ENCODE measurements around the gene PPM1F.

The PPM1F gene

DNA sequence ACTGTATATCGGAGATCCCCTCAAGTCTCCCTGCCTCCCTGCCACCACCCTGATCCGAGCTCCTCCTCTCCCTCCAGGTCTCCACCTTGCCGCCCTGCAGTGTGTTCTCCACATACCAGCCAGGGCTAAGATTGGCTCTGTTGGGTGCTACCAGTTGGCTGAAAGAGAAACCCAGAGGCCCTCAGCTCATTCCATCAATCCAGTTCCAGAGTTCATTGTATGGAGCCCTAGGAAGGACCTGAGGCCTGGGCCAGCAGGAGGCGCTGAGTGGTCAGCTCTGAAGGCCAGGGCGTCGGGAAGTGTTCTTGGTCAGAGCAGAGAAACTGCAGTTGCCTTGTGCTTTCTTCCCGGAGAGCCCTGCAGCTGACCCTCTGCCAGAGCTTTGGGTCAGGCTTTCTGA lies 32.1 kb upstream of the PPM1F start:
- Mint-ChIP-seq H3K9me3 (no peaks in the 10 kb centered on the region), H3K4me3 (no peak overlapping the region), H3K27me3 (peaks cover 1% of the 10 kb centered on the region), H3K27ac (peak overlapping the region; percentile 27), H3K4me1 (ENCODE audit: low read depth) (peaks cover 21% of the 10 kb centered on the region), H3K36me3 (ENCODE audit: low read depth) (peaks cover 7% of the 10 kb centered on the region)
- intact Hi-C loops (cut with micrococcal nuclease) = no loop called here

DNA sequence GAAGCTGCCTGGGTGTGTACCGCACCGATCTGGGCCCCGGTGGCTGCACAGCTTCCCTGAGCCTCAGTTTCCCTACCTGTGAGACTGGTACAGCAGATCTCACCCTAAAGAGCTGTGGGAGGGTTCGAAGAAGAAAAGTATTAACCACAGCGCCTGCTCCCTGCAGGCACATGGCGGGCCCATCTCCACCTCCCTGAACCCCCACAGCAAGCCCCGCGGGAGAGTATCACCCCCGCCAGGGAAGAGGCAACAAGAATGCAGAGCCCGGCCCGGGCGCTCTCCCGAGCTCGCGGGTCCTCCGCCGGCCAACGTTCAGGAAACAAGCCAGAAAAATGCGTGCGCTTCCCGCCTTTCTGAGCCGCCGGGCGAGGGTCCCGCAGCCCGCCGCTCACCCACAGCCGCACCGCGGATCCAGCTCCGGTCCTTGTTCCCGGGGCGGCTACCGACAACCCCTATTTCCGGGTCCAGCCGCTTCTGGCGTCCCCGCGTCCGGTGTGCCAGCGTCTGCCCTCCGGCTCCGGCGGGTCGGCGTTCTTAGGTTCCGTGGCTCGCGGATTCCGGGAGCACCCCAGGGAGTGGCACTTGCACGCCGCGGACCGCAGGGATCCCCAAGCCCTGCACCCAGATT lies 29.8 kb upstream of the PPM1F start, which contains the start of gene TOP3B:
TSS of gene TOP3B (minus strand) at position 450 of the 628 bp plus-strand sequence. CDS start 7,078 bp downstream, outside the sequence.
- Mint-ChIP-seq H3K9me3 (no peaks in the 10 kb centered on the region), H3K27me3 (no peaks in the 10 kb centered on the region), H3K36me3 (ENCODE audit: low read depth) (peaks cover 28% of the 10 kb centered on the region), H3K27ac (peak within 1 kb of the TSS; percentile 88), H3K4me3 (peak within 1 kb of the TSS; percentile 86), H3K4me1 (ENCODE audit: low read depth) (peaks cover 36% of the 10 kb centered on the region)
- intact Hi-C loops (cut with micrococcal nuclease) = no loop called here

DNA sequence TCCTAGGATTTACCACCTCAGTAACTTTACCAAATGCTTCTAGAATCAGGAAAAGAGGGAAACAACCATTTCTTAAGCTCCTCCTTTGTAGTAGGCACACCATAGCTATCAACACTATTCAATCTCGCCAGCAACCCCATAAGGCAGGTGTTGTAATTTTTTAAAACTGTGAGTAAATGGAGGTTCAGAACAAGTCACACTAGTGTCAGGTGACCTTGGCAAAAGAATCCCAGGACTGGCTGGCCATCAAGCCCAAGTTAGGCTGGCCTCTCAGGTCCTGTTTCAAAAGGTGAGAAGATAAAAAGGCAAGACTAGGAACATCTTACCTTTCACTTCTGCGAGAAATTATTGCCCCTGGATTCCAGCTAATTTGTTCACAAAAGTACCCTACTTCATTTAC lies 29.2 kb upstream of the PPM1F start:
- H3K4me3 Mint-ChIP-seq = peak overlapping the region; percentile 86
- H3K4me1 Mint-ChIP-seq (ENCODE audit: low read depth) = peaks cover 36% of the 10 kb centered on the region
- H3K27ac Mint-ChIP-seq = peak overlapping the region; percentile 88
- H3K27me3 Mint-ChIP-seq = no peaks in the 10 kb centered on the region
- H3K36me3 Mint-ChIP-seq (ENCODE audit: low read depth) = peaks cover 28% of the 10 kb centered on the region
- intact Hi-C loops (cut with micrococcal nuclease) = no loop called here
- no peaks in the 10 kb centered on the region for H3K9me3 Mint-ChIP-seq

DNA sequence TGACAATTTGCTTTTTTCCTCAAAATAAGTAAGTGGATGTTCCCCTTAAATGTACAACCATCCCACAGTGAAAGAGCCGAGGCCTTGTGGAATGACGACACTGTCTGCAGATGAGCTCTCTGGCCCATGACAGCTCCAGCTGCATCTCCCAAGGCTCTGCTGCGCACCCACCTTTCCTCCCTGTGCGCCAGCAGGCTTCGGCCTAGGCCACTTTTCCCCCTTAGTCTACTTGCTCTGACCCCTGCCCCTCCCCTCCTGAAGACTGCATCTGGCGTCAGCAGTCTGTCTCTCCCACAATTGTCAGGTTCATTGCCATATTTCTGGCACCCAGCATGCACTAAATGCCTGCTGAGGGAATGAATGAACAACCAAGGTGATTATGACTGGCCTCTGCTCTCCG lies 27.9 kb upstream of the PPM1F start:
- Mint-ChIP-seq H3K9me3 (no peaks in the 10 kb centered on the region), H3K4me1 (ENCODE audit: low read depth) (peaks cover 36% of the 10 kb centered on the region), H3K27ac (no peak overlapping the region), H3K4me3 (no peak overlapping the region), H3K27me3 (no peaks in the 10 kb centered on the region), H3K36me3 (ENCODE audit: low read depth) (peaks cover 38% of the 10 kb centered on the region)
- intact Hi-C loops (cut with micrococcal nuclease) = no loop called here

DNA sequence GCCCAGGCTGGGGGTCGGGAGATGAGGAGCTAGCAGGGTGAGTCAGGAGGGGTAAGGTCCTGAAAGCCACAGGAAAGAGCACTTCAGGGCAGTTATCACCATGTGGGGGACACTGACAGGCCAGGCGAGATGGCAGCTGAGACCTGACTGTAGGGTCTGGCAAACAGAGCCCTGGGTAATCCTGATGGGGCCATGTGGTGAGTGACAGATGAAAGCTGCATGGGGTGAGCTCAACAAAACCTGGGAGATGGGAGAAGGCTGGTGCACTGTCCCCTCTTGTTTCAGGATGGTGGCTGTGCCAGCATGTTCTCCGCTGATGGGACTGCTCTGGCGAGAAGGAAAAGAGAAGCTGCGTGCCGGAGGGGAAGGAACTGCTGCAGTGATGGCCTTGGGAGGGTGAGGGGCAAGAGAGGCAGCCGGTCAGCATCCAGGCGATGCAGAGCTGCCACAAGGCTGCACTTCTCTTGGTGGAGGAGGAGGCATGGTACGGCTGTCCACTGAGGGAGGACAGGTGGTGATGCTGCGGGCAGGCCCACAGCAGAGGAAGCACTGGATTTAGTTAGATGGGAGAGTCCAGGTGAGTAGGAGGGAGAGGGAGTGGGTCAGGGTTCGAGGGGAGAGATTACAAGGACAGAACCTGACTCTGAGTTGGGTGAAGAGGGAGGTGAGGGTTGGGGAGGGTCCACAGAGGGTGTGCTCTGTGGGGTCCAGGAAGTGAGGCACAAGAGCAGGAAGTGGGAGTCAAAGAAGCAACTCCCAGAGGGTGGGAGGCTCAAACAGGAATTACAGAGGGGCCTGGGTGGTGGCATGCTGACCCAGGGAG lies 26.1 kb upstream of the PPM1F start:
- H3K27ac Mint-ChIP-seq = no peak overlapping the region

DNA sequence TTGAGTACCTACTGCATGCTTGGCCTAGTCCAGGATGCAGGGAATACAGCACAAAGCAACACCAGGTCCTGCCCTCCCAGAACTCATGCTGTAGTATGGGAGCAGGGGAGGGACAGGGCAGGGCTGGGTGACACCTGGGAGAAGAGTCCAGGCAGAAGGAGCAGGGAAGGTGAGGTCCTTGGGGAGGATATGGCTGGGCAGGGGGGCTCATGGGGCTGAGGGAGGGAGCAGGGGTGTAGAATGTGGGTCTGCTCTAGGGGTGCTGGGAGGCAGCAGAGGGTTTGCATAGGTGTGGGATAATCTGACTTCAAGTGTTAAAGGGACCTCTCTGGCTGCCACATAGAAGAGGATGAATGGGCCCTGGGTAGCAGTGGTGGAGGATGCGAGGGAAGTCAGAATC lies 25.2 kb upstream of the PPM1F start:
- Mint-ChIP-seq H3K36me3 (ENCODE audit: low read depth) (peaks cover 66% of the 10 kb centered on the region), H3K9me3 (no peaks in the 10 kb centered on the region), H3K4me3 (no peak overlapping the region), H3K27ac (no peak overlapping the region), H3K27me3 (no peaks in the 10 kb centered on the region), H3K4me1 (ENCODE audit: low read depth) (peaks cover 36% of the 10 kb centered on the region)
- intact Hi-C loops (cut with micrococcal nuclease) = no loop called here

More for the DNA sequence above, 26.1 kb upstream of the PPM1F start:
- Mint-ChIP-seq H3K4me1 (ENCODE audit: low read depth) (peaks cover 36% of the 10 kb centered on the region), H3K4me3 (no peak overlapping the region), H3K27me3 (no peaks in the 10 kb centered on the region), H3K9me3 (no peaks in the 10 kb centered on the region), H3K36me3 (ENCODE audit: low read depth) (peaks cover 56% of the 10 kb centered on the region)
- intact Hi-C loops (cut with micrococcal nuclease) = no loop called here

DNA sequence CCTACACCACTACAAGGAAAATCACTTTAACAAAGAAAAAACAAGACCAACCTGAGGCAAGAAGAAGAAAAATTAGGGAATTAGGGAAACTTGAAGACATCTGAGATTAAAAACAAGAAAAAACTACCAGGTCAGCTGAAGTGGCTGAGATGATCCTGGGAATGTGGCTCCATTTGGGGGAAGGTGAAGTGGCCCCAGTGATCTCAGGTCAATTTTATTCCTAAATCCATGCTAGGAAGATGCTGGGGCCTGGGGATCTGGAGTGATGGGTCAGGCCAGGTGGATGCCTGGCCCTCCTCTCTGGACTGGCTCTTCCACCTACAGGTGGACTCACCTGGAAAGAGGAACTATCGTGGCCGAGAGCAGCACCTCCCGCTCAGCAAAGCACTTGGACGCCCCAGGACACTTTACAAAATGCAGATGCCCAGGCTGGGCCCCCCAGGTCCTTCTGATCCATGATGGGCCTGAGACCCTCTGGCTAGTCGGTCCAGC lies 23.3 kb upstream of the PPM1F start:
- no peaks in the 10 kb centered on the region for H3K9me3 Mint-ChIP-seq
- H3K4me1 Mint-ChIP-seq (ENCODE audit: low read depth) = peaks cover 24% of the 10 kb centered on the region
- peaks cover 77% of the 10 kb centered on the region for H3K36me3 Mint-ChIP-seq (ENCODE audit: low read depth)
- no peak overlapping the region for H3K4me3 Mint-ChIP-seq
- no peaks in the 10 kb centered on the region for H3K27me3 Mint-ChIP-seq
- H3K27ac Mint-ChIP-seq = no peak overlapping the region
- intact Hi-C loops (cut with micrococcal nuclease) = no loop called here

DNA sequence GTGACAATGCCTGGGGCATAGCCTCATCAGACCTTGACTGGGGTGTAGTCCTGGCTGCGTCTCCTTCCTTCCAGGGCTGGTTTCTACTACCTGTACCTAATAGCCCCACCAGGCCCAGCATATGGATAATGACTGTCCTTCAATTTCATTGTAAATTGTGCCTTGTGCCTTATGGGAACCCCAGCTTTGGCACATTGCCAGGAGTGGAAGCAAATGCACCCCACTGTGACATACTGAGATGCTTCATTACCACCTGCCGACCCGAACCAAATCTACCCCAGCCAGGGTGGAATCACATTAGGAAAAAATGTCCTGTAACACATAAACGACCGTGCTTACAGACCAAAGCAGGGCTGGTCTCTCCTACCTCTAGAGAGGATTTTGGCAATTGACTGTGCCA lies 22.6 kb upstream of the PPM1F start:
- peaks cover 18% of the 10 kb centered on the region for H3K4me1 Mint-ChIP-seq (ENCODE audit: low read depth)
- intact Hi-C loops (cut with micrococcal nuclease) = no loop called here
- H3K36me3 Mint-ChIP-seq (ENCODE audit: low read depth) = peaks cover 84% of the 10 kb centered on the region
- H3K27me3 Mint-ChIP-seq = no peaks in the 10 kb centered on the region
- H3K4me3 Mint-ChIP-seq = no peak overlapping the region
- no peaks in the 10 kb centered on the region for H3K9me3 Mint-ChIP-seq
- H3K27ac Mint-ChIP-seq = no peak overlapping the region

DNA sequence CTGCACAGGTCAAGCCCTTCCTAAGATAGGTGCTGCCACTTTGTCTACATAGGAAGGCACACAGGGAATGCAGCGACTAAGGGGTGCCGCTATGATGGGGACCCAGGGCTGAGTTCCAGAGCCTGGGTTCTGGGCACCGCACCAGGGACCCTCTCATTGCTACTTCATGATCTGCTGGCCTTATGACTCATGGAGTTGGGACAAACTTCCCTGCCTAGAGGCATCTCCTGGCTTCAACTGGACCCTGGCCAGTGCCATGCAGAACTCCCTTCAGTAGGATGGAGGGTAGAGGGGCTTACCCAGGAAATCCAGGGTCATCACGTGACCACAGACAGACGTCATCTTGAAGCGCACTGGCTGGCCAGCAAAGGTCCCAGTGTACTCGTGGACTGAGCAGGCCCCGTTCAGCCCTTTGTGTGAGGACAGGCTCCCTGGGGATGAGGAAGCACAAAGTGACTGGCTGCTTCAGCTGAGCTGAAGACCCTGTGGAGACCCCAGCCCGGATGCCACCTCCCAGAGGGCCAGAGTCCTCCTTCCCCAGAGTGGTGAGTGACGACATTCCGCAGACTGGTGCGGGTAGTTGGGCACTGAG lies 21.5 kb upstream of the PPM1F start:
- Mint-ChIP-seq H3K9me3 (no peaks in the 10 kb centered on the region), H3K4me3 (no peak overlapping the region), H3K36me3 (ENCODE audit: low read depth) (peaks cover 86% of the 10 kb centered on the region), H3K4me1 (ENCODE audit: low read depth) (peaks cover 11% of the 10 kb centered on the region), H3K27ac (no peak overlapping the region), H3K27me3 (no peaks in the 10 kb centered on the region)
- intact Hi-C loops (cut with micrococcal nuclease) = no loop called here

DNA sequence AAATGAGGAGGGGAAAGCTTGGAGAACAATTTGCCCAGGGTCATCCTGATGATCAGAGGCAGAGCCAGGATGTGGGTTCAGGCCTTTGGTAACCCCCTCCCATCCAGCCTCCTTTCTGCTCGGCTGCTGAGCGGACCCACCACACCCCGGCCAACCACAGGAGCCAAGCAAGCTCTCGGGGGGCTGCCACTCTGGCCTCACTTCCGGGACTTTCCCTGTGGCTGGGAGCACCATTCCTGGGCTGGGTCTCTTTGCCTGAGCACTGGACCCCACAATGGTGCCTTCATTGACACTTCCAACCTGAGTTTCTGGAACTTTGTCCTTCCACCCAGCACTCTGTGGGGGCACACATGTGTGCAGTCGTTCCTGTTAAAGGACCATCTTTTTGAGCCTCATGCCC lies 20.2 kb upstream of the PPM1F start:
- intact Hi-C loops (cut with micrococcal nuclease) = no loop called here
- H3K4me3 Mint-ChIP-seq = no peak overlapping the region
- peaks cover 86% of the 10 kb centered on the region for H3K36me3 Mint-ChIP-seq (ENCODE audit: low read depth)
- no peaks in the 10 kb centered on the region for H3K27me3 Mint-ChIP-seq
- no peaks in the 10 kb centered on the region for H3K4me1 Mint-ChIP-seq (ENCODE audit: low read depth)
- H3K9me3 Mint-ChIP-seq = no peaks in the 10 kb centered on the region
- no peak overlapping the region for H3K27ac Mint-ChIP-seq

DNA sequence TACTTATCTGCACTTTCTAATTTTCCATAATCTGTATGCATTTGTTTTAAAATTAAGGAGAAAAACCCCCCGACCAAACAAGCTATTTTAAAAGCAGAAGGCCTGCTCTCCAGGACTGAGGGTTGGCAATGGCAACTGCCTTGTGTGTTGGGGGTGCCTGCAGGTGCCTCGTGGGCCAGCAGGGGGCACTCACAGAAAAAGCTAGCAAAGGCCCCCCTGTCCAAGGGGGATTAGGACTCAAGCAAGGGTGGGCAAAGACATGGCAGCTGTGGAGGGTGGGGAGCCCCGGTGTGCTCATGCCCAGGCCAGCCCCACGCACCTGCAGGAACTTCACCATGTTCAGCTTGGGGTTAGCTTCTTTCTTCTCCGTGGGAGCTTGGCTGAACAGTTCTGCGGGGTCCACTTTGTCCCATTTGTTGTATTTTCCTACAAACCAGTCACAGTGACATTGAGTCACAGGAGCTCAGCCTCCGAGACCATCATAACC lies 19.7 kb upstream of the PPM1F start:
- Mint-ChIP-seq H3K36me3 (ENCODE audit: low read depth) (peaks cover 89% of the 10 kb centered on the region), H3K27ac (no peak overlapping the region), H3K4me3 (no peak overlapping the region), H3K4me1 (ENCODE audit: low read depth) (no peaks in the 10 kb centered on the region), H3K27me3 (no peaks in the 10 kb centered on the region), H3K9me3 (no peaks in the 10 kb centered on the region)
- intact Hi-C loops (cut with micrococcal nuclease) = no loop called here

DNA sequence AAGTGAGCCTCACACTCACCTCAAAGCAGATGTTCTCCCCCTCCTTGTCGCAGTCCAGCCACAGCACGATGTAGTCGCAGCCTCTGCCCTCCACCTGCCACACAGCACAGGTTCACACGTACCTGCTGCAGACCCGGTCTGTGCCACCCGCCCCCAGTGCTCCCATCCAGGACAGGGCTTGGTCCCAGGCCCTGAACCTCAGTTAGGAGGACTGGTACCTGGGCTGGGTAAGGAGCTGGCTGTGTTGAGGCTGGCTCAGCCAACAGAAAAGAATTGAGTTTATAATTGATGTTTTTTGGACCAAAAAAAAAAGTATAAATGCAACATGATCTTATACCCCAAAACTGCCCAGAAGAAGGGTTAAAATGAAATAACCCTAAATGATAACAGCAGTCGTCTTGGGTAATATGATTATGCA lies 19.2 kb upstream of the PPM1F start:
- no peak overlapping the region for H3K27ac Mint-ChIP-seq
- intact Hi-C loops (cut with micrococcal nuclease) = no loop called here
- no peak overlapping the region for H3K4me3 Mint-ChIP-seq
- no peaks in the 10 kb centered on the region for H3K9me3 Mint-ChIP-seq
- H3K36me3 Mint-ChIP-seq (ENCODE audit: low read depth) = peaks cover 94% of the 10 kb centered on the region
- no peaks in the 10 kb centered on the region for H3K27me3 Mint-ChIP-seq
- no peaks in the 10 kb centered on the region for H3K4me1 Mint-ChIP-seq (ENCODE audit: low read depth)

DNA sequence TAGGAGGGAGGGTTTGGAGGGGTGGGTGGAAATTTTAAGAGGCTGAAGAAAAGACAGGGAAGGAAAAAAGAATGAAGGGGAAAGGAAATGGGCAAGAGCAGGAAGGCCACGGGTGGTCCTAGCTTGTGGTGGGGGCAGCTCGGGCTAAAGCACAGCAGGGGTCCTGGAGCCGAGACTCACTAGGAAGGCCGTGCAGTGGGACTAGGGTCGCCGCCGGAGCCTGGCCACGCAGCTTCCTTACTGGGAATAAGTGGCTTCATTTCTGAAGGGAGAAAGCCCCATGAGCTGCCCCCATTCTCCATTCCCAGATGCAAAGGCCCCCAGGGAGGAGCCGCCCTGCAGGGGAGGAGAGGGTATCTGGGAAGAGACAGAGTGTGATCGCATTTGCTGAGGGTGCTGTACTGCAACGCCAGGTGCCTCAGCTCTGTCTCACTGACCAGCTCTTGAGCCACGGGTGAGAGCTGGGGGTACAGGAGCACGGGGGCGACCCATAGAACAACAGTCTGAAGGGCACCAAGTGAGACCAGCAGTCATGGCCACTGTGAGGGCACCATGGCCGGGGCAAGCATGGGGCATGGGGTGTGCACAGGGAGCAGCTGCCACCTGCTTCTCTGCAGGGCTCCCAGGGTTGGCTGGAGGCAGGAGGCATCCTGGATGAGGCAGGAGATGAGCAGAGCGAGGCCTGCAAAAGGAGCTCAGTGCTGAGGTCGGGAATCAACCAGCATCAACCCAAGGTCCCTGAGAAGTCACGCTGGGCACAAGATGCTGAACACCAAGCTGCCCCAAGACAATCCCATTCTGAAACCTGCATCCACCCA lies 18.4 kb upstream of the PPM1F start:
- H3K9me3 Mint-ChIP-seq = no peaks in the 10 kb centered on the region
- peaks cover 96% of the 10 kb centered on the region for H3K36me3 Mint-ChIP-seq (ENCODE audit: low read depth)
- H3K4me1 Mint-ChIP-seq (ENCODE audit: low read depth) = no peaks in the 10 kb centered on the region
- H3K27ac Mint-ChIP-seq = no peak overlapping the region
- intact Hi-C loops (cut with micrococcal nuclease) = no loop called here
- H3K4me3 Mint-ChIP-seq = no peak overlapping the region
- H3K27me3 Mint-ChIP-seq = no peaks in the 10 kb centered on the region
